Right atrium auricular region (tissue), 2 donors: ENCODE results near the gene HMX2. TPM values are rescaled to one million over a fixed set of nuclear protein-coding genes. Genes with fewer than 3 reads are reported as not detected.
A peak's percentile ranks its signal among the peaks of the same experiment; 100 is the strongest.

ENCODE experiments used
- DNase-seq: peaks from one replicate; pipeline ENCODE4 v3.0.0-alpha.2; 2019; ENCODE audit warnings: low spot score
- H3K27ac ChIP-seq, 2 donors: fragments of 200-600 bp; sonication (generic); 1 replicate in 1 of 2; 2 replicates in 1 of 2; pipeline ENCODE4 v1.5.1; 2016 to 2019
- H3K27me3 ChIP-seq, 2 donors: fragments of 200-600 bp; sonication (generic); one replicate each; pipeline versions ENCODE4 v1.5.1 to v1.6.0; 2017 to 2019
- H3K36me3 ChIP-seq: fragments of 200-600 bp; sonication (generic); one replicate; pipeline ENCODE4 v1.5.1; 2016
- H3K4me1 ChIP-seq, 2 donors: fragments of 200-600 bp; sonication (generic); one replicate each; pipeline versions ENCODE4 v1.5.1 to v1.6.0; 2017 to 2019
- H3K4me3 ChIP-seq, 2 donors: fragments of 200-600 bp; sonication (generic); 1 replicate in 1 of 2; 2 replicates in 1 of 2; pipeline ENCODE4 v1.5.1; 2017 to 2019; ENCODE audit warnings: mild to moderate bottlenecking in 1 of 2, moderate library complexity in 1 of 2
- H3K9me3 ChIP-seq, 2 donors: fragments of 200-600 bp; sonication (generic); one replicate each; pipeline ENCODE4 v1.5.1; 2019
- total RNA-seq, 2 donors: library from RNA; depleted of rRNA; stranded (reverse); fragments of >200 nt; gene quantifications; one replicate each; pipeline ENCODE4 v1.1.0, GENCODE V29; 2016
- TF ChIP-seq, protein P1 (sequence below), 2 donors: fragments of 200-600 bp; sonication (generic); IDR thresholded peaks; one replicate each; pipeline ENCODE4 v1.5.1; 2019; ENCODE audit warnings: antibody characterized with exemption in 2 of 2

HMX2 gene
- total RNA-seq, 2 donors from 2014 or later = not detected

DNA sequence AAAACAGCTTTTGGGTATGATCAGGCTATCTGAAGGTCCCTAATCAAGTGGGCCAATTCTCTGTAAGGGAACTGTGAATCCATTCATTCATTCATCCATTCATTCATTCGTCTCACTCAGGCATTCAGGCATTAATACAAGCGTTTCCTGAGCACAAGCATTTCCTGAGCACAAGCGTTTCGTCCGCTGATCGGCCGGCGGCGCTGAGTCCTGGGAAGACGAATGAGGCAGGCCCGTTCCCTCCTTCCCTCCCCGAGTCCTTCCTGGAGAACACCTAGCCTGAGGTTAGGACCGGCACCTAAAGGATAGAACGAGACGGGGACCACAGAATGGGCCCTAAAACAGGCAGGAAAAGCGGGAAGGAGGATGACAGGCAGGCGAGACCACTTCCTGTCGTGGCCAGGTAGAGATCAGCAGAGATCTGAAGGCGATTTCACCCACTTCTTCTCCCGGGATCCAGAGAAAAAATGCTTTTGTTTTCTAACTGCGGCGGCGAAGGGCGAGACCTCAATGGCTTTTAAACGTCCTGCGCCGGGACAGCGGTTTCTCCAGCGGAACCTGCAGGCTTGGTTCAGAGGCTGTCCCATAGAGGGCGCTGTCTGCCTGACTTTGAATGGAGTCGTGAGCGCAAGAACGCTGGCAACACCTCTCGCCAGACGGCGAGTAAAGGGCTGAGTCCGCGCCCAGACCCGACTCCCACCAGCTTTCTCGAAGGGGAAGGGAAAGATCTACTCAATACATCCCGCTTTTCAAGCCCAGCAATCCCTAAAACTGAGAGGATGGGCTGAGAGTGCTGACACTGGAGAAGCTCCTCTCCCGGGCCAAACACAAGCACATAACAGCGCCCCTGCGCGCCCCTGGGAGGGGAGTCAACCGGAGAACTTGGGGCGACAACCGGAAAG lies 15.1 kb upstream of the HMX2 start:
- Histone ChIP-seq H3K27me3 (peaks cover 46 to 59% of the 10 kb centered on the region in 2 donors), H3K27ac (no peak overlapping the region), H3K9me3 (peaks cover 0 to 13% of the 10 kb centered on the region in 2 donors), H3K4me1 (peaks cover 0 to 53% of the 10 kb centered on the region in 2 donors), H3K36me3 (no peaks in the 10 kb centered on the region), H3K4me3 (peak overlapping the region in 1 of 2 donors; percentile 19)
- TF ChIP-seq, protein P1, sequence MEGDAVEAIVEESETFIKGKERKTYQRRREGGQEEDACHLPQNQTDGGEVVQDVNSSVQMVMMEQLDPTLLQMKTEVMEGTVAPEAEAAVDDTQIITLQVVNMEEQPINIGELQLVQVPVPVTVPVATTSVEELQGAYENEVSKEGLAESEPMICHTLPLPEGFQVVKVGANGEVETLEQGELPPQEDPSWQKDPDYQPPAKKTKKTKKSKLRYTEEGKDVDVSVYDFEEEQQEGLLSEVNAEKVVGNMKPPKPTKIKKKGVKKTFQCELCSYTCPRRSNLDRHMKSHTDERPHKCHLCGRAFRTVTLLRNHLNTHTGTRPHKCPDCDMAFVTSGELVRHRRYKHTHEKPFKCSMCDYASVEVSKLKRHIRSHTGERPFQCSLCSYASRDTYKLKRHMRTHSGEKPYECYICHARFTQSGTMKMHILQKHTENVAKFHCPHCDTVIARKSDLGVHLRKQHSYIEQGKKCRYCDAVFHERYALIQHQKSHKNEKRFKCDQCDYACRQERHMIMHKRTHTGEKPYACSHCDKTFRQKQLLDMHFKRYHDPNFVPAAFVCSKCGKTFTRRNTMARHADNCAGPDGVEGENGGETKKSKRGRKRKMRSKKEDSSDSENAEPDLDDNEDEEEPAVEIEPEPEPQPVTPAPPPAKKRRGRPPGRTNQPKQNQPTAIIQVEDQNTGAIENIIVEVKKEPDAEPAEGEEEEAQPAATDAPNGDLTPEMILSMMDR (IDR thresholded peaks at IDR 0.05) = peak; percentile 88 to 92
- peak; percentile 89 for DNase-seq

DNA sequence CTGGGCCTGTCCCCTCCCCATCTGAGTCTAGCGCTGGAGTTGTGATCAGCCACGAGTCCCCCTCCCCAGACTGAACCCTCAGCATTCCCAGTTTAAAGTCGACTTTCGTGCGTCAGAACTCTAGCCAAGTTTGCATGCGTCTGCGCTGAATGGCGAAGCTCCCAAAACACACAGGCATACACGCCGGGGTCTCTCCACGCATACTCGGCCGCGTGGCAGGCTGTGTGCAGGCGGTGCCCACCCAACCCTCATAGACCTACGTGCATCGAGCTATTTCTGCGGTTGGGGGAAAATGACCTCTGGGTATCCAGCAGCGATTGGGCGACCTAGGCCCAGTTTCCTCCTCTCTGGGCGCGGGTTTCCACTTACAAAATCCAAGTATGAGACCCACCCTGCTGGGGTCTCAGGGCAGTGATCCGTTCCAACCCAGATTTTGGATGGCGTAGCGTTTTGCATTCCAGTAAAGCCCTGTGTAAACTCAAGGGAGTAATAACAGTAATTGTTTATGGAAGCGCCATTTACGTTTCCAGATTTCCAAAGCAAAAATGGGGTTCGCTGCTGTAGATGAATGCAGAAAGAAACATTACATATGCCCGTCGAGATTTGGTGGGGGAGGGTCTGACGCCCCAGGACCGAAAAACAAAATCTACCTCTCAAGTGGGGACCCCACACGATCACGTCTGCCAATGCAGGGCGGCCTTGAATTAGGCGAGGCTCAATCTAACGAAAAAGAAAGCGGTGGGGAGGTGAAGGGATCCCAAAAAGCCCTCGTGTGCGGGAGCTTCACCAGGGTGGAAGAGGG lies 14.2 kb upstream of the HMX2 start:
- DNase-seq = no peak
- Histone ChIP-seq H3K9me3 (peaks cover 0 to 5% of the 10 kb centered on the region in 2 donors), H3K4me1 (peaks cover 0 to 54% of the 10 kb centered on the region in 2 donors), H3K27me3 (peaks cover 56 to 67% of the 10 kb centered on the region in 2 donors), H3K4me3 (no peak overlapping the region), H3K36me3 (no peaks in the 10 kb centered on the region), H3K27ac (no peak overlapping the region)
- TF ChIP-seq, protein P1 (IDR thresholded peaks at IDR 0.05) = no peak

DNA sequence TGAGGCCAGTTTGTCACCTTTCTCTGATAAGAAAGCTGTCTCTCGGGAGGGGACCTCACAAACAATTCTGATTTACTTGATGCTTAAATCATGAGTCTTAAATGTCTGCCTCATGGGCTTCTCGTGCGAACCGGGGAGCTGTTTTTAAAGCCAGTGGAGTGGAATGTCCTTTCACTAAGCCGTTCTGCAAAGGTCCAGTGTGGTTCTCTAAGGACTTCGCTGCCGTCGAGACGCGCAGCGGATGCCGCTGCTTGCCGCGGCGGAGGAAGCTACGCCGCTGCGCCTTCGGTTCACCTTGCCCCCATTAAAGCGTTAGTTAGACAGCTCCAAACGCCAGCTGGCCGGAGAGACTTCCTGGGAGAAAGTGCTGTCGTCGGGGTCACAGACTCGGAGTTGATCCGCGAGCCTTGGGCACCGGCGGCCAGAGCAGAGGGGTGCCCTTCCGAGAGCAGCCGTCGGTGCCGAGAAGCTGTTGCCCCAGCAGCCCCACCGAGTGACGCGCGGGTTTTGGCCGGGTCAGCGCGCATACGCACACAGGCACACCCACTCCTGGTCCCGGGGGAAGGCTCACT lies 13.5 kb upstream of the HMX2 start:
- Histone ChIP-seq H3K36me3 (no peaks in the 10 kb centered on the region), H3K9me3 (no peaks in the 10 kb centered on the region), H3K4me1 (peaks cover 0 to 56% of the 10 kb centered on the region in 2 donors), H3K4me3 (no peak overlapping the region), H3K27ac (no peak overlapping the region), H3K27me3 (peaks cover 62 to 74% of the 10 kb centered on the region in 2 donors)
- DNase-seq = peak; percentile 56
- TF ChIP-seq, protein P1 (IDR thresholded peaks at IDR 0.05) = no peak

DNA sequence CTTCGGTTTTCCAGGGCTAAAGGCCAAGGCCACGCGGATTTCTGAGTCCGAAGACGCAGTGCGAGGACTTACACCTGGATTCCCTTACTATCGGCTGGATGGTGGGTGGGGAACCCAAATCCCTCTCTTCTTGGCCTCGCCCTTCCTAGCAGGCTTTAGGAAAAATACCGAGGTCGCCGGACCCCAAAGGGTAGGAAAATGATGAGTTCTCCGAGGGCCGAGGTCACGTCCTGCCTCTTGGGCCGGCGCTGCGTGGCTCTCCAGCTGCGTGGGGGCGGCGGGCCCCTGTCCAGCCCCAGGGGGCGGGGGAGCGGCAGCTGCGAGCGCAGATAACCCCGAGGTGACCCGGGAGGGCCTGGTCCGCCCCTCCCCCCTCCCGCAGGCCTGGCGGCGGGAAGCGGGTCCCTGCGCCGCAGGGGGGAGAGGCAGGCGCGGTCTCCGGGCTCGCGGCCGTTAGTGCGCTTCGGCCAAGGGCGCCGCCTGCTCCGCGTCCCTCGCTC lies 13.0 kb upstream of the HMX2 start:
- Histone ChIP-seq H3K27me3 (peaks cover 67 to 79% of the 10 kb centered on the region in 2 donors), H3K9me3 (no peaks in the 10 kb centered on the region), H3K4me1 (peaks cover 0 to 61% of the 10 kb centered on the region in 2 donors), H3K27ac (no peak overlapping the region), H3K36me3 (no peaks in the 10 kb centered on the region), H3K4me3 (peak overlapping the region in 1 of 2 donors; percentile 47)
- no peak for DNase-seq
- TF ChIP-seq, protein P1 (IDR thresholded peaks at IDR 0.05) = no peak

DNA sequence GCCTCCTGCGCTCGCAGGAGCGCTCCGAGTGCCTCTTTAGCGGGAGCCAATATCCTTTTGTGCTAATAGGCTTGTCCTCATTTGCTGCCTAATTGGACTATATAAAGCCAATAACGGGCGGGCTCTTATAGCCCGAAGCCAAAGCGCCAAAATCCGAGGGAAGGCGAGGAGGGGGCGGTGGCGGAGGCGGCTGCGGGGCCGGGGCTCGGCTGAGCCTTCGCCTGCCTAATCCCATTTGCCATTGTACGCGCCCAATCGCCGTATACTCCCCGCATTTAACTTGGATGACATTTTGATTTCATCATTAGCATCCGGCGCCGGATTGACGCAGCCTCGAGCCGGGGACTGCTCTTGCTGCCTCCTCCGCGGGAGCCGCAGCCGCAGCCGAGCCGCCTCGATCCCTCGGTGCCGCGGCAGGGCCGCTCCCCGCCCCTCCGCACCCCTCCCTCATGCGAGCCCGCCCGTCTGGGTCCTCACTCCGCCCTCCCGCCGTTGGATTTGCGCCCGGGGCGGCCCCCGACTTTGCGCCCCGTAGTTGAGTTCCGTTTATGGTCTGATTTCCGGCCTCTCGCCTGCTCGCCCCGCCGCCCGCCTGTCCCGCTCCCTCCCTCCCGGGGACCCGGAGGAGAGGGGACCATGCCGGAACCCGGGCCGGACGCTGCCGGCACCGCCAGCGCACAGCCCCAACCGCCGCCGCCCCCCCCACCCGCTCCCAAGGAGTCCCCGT lies 12.4 kb upstream of the HMX2 start, which contains the start of gene HMX3:
HMX3 (plus strand) TSS at position 556 of the 727 bp plus-strand sequence; CDS start at position 637, 81 bp downstream.
- H3K4me1 ChIP-seq = peaks cover 0 to 65% of the 10 kb centered on the region in 2 donors
- peak within 1 kb of the TSS; percentile 26 to 47 for H3K4me3 ChIP-seq
- peak; percentile 55 for DNase-seq
- H3K27me3 ChIP-seq = peaks cover 73 to 85% of the 10 kb centered on the region in 2 donors
- H3K9me3 ChIP-seq = no peaks in the 10 kb centered on the region
- H3K36me3 ChIP-seq = no peaks in the 10 kb centered on the region
- no peak within 1 kb of the TSS for H3K27ac ChIP-seq
- TF ChIP-seq, protein P1 (IDR thresholded peaks at IDR 0.05) = no peak
